RPMI8226 (cell line): Measurements from ENCODE around the gene SEPTIN5.
"Not testable (repeated sequence)": the region's sequence is repeated elsewhere in the genome, so short reads cannot be mapped to it uniquely, and the experiment has no call there.

Experiments
- DNase-seq: peaks from one replicate; pipeline ENCODE4 v3.0.0-alpha.2; 2015

Gene SEPTIN5

GRCh38 chr22:19714312-19715187 lies at the start of gene SEPTIN5:
TSS of gene SEPTIN5 (plus strand) at chr22:19714503. CDS start at chr22:19714589, 86 bp downstream.
- DNase-seq: no peak

DNA sequence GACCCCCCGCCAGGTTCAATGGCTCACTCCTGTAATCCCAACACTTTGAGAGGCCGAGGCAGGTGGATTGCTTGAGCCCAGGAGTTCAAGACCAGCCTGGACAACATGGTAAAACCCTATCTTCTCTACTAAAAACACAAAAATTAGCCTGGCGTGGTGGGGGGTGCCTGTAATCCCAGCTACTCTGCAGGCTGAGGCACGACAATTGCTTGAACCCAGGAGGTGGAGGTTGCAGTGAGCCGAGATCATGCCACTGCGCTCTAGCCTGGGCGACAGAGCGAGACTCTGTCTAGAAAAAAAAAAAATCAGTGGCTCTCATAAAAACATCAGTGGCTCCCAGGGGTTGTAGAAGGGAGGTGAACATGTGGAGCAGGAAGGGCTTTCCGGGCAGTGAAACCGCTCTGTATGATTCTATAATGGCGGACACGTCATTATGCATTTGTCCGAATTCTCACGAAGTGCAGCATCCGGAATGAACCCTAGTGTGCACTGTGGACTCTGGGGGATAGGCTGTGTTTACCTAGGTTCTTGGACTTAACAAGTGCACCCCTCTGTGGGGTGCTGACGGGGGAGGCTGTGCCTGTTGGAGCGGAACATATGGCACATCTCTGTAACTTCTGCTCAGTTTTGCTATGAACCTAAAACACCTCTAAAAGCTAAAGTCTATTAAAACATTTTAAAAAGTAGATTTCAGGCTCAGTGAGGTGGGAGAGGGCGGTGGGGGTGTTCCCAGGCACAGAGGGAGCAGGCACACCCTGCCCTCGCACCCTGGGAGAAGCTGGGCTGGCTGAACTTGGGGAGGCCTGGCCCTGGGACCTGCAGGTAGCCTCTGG lies 49.1 kb upstream of the SEPTIN5 start:
- DNase-seq: no peak

- DNase-seq: no peak
These were observed 48.3 kb upstream of the SEPTIN5 start for GRCh38 chr22:19665784-19666672.

- no peak for DNase-seq
These were observed 47.4 kb upstream of the SEPTIN5 start for GRCh38 chr22:19666673-19667593.

DNA sequence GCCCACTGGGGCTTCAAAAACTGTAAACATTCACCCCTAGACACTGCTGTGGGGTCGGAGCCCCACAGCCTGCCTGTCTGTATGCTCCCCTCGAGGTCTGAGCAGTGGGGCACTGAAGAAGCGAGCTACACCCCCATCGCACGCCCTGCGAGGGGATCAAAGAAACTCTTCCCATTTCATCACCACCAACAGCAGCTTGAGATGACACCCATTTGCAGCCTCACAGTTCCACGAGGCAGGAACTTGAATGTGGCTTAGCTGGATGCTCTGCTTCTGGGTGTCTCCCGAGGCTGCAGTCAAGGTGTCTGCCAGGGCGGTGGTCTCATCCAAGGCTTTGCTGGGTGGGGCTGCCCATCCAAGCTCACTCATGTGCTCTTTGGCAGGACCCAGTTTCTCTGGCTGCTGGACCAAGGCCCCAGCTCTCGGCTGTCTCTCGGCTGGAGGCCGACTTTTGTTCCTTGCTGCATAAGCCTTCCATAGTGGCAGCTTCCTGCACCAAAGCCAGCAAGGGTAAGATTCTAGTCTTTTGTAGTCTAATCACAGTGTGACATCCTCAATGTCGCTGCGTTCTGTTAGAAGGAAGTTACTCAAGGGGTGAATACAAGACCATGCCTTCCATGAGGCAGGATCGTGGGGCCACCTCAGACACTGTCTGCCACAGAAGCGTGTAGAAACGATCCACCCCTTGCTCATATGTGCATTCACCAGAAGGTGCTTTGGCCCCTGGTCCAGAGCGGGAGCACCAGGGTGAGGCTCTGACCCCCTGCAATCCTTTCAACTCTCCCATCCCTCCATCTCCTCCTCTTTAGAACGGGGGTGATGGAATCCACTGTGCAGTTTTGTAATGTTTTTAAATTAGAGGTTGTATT lies 46.2 kb upstream of the SEPTIN5 start:
- no peak for DNase-seq

DNA sequence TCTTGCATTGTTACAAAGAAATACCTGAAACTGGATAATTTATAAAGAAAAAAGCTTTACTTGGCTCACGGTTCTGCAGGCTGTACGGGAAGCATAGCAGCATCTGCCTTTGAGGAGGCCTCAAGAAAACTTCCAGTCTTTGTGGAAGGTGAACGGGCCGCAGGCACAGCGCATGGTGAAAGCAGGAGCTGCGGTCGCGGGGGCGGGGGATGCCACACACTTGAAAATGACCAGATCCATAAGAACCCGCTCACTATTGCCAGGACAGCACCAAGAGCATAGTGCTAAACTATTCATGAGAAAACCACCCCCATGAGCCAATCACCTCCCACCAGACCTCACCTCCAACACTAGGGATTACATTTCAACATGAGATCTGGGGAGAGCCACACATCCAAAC lies 45.6 kb upstream of the SEPTIN5 start:
- DNase-seq: no peak

GRCh38 chr22:19669570-19669969 lies 44.7 kb upstream of the SEPTIN5 start:
- no peak for DNase-seq

- no peak for DNase-seq
These were observed 43.0 kb upstream of the SEPTIN5 start for GRCh38 chr22:19671316-19671715.

- DNase-seq: no peak
These were observed 42.1 kb upstream of the SEPTIN5 start for GRCh38 chr22:19672054-19672776.

DNA sequence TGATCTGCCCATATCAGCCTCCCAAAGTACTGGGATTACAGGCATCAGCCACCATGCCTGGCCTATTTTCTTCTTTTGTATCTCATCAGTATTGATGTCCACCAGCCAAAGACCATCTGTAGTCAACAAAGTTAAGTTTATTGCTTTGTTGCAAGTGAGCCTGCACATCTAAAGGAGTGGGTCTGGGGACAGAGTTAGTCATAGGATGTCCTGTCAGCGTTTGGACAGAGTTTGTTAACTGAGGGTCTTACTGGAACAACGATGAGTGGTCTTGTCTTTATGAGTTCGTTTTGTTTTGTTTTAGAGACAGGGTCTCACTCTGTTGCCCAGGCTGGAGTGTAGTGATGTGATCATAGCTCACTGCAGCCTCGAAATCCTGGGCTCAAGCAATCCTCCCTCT lies 40.6 kb upstream of the SEPTIN5 start:
- DNase-seq: no peak

- no peak for DNase-seq
These were observed 40.0 kb upstream of the SEPTIN5 start for GRCh38 chr22:19674129-19674928.

DNA sequence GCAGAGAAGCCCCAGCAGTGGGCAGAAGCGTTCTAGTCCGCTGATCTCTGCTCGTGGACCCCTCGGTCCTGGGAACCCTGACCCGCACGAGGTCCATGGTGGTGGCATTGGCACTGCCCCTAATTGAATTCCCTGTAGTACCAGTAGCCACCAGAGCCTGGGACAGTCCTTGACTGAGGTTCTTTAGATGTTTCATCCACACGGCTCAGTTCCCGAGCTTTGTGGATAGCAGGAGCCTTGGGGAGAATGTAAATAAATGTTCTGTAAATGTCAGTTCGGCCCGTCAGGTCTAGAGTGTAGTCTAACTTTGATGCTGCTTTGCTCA lies 39.4 kb upstream of the SEPTIN5 start:
- DNase-seq: no peak

DNA sequence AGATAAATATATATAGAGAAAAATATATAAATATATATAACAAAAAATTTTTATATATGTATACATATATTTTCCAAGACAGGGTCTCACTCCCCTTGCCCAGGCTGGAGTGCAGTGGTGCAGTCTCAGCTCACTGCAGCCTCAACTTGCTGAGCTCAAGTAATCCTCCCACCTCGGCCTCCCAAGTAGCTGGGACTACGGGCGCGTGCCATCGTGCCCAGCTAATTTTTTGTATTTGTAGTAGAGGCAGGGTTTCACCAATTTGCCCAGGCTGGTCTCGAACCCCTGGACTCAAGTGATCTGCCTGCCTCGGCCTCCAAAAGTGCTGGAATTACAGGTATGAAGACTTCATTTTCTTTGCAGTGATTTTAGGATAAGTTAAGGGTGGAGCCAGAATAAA lies 38.9 kb upstream of the SEPTIN5 start:
- DNase-seq: no peak

GRCh38 chr22:19676437-19676836 lies 37.9 kb upstream of the SEPTIN5 start:
- DNase-seq: not testable (repeated sequence)

- no peak for DNase-seq
These were observed 35.3 kb upstream of the SEPTIN5 start for GRCh38 chr22:19678949-19679521.

DNA sequence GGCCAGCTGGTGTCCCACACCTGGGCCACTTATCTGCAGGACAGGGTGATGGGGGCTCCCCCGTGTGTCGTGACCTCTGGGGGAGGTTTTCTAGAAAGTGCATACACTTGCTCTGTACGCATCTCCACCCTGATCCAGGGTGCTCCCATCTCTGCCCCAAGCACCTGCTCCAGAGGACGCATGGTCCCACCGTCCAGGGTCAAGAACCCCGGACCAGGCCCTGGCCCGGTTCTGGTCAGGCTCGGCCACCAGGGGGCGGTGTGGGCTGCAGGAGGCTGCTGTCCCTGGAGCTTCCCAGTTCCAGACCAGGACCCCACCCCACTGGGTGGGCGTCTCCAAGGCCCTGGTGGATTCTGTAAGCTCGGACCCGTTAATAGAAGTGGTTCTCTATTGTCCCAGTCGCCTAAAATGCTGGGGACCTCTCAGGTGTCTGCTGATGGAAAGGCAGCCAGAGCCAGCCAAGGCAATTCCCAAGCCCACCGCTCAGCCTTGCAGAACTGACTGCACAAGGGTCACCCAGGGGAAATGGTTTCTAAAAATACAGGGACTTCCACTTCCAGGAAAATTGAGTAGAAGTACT lies 34.7 kb upstream of the SEPTIN5 start:
- no peak for DNase-seq

GRCh38 chr22:19680287-19680881 lies 33.9 kb upstream of the SEPTIN5 start:
- no peak for DNase-seq
